Brain microvascular endothelial cell (primary cell): ENCODE results near the gene SLC35F3.

Experiments
- DNase-seq: peaks from one replicate; pipeline ENCODE4 v3.0.0-alpha.2; 2020
- H3K27ac ChIP-seq: fragments of 250-450 bp; sonication (Bioruptor Pico); 2 replicates; pipeline ENCODE4 v1.5.1; 2020; ENCODE audit warnings: mild to moderate bottlenecking, moderate library complexity
- H3K27me3 ChIP-seq: fragments of 250-450 bp; sonication (Bioruptor Pico); replicated peaks from 2 replicates; pipeline ENCODE4 v1.5.1; 2020; ENCODE audit warnings: mild to moderate bottlenecking
- H3K36me3 ChIP-seq: fragments of 250-450 bp; sonication (Bioruptor Pico); replicated peaks from 2 replicates; pipeline ENCODE4 v1.5.1; 2020; ENCODE audit warnings: mild to moderate bottlenecking
- H3K4me3 ChIP-seq: 2 replicates; pipeline ENCODE4 v1.5.1; 2011; ENCODE audit warnings: low read depth, mild to moderate bottlenecking, control low read depth, low read length, moderate library complexity
- in situ Hi-C: cut with HindIII; loops from 2 replicates; pipeline ENCODE4 v1.10.0; 2017; ENCODE audit warnings: low sequenced_read_pairs, low pct_ligation_motif_present
- TF ChIP-seq, protein P1 (sequence below): IDR thresholded peaks from 2 replicates; pipeline ENCODE4 v1.5.1; 2011; ENCODE audit warnings: low read depth, mild to moderate bottlenecking, moderate library complexity, low read length, control low read depth, inconsistent platforms; ENCODE audit errors: missing control alignments

Gene SLC35F3

GRCh38 chr1:234018816-234019215 lies 114.3 kb downstream of the SLC35F3 start:
- Histone ChIP-seq H3K27ac (no peak overlapping the region), H3K4me3 (no peak overlapping the region), H3K27me3 (no peaks in the 10 kb centered on the region), H3K36me3 (no peaks in the 10 kb centered on the region)
- TF ChIP-seq, protein P1, sequence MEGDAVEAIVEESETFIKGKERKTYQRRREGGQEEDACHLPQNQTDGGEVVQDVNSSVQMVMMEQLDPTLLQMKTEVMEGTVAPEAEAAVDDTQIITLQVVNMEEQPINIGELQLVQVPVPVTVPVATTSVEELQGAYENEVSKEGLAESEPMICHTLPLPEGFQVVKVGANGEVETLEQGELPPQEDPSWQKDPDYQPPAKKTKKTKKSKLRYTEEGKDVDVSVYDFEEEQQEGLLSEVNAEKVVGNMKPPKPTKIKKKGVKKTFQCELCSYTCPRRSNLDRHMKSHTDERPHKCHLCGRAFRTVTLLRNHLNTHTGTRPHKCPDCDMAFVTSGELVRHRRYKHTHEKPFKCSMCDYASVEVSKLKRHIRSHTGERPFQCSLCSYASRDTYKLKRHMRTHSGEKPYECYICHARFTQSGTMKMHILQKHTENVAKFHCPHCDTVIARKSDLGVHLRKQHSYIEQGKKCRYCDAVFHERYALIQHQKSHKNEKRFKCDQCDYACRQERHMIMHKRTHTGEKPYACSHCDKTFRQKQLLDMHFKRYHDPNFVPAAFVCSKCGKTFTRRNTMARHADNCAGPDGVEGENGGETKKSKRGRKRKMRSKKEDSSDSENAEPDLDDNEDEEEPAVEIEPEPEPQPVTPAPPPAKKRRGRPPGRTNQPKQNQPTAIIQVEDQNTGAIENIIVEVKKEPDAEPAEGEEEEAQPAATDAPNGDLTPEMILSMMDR: no peak
- in situ Hi-C loops: no loop called here
- DNase-seq: no peak

GRCh38 chr1:234019387-234019786 lies 114.9 kb downstream of the SLC35F3 start:
- Histone ChIP-seq H3K27me3 (no peaks in the 10 kb centered on the region), H3K27ac (no peak overlapping the region), H3K4me3 (no peak overlapping the region), H3K36me3 (no peaks in the 10 kb centered on the region)
- TF ChIP-seq, protein P1: no peak
- in situ Hi-C loops: no loop called here
- no peak for DNase-seq

- TF ChIP-seq, protein P1: no peak
- no peak for DNase-seq
- Histone ChIP-seq H3K27me3 (no peaks in the 10 kb centered on the region), H3K27ac (no peak overlapping the region), H3K36me3 (no peaks in the 10 kb centered on the region), H3K4me3 (no peak overlapping the region)
- in situ Hi-C loops: no loop called here
Observed at GRCh38 chr1:234022302-234022701, 117.8 kb downstream of the SLC35F3 start.

GRCh38 chr1:234039603-234040002 lies 135.1 kb downstream of the SLC35F3 start:
- no peaks in the 10 kb centered on the region for H3K36me3 ChIP-seq
- H3K27me3 ChIP-seq: no peaks in the 10 kb centered on the region
- in situ Hi-C loops: no loop called here
- H3K4me3 ChIP-seq: no peak overlapping the region
- H3K27ac ChIP-seq: no peak overlapping the region
- TF ChIP-seq, protein P1: no peak
- no peak for DNase-seq

- Histone ChIP-seq H3K4me3 (no peak overlapping the region), H3K27ac (no peak overlapping the region), H3K36me3 (no peaks in the 10 kb centered on the region), H3K27me3 (no peaks in the 10 kb centered on the region)
- no peak for DNase-seq
- TF ChIP-seq, protein P1: no peak
- in situ Hi-C loops: no loop called here
Observed at GRCh38 chr1:234040446-234041317, 136.2 kb downstream of the SLC35F3 start.
